GM12878 (cell line): ENCODE results near the gene PSMD1. TPM values are rescaled to one million over a fixed set of nuclear protein-coding genes. Genes with fewer than 3 reads are reported as not detected.

ENCODE experiments used
- ATAC-seq: fragments of 200-7000 bp; cut with Tn5 transposase; 3 replicates; pipeline ENCODE4 v1.9.1; 2020; ENCODE audit warnings: mild to moderate bottlenecking, moderate library complexity
- BruUV-seq: library from RNA; stranded (reverse); fragments of 400-500 nt; replicated peaks from 2 replicates; lab custom pipeline; 2021; lab: Mats Ljungman, UMichigan
- CTCF ChIA-PET: fragments of 300-600 bp; sonication (Branson Sonifier 250); formaldehyde crosslinking; extraction: SDS; loops from one replicate; lab custom pipeline; 2021; ENCODE audit warnings: inconsistent platforms; lab: Yijun Ruan, JAX
- POLR2A ChIA-PET: fragments of 350-600 bp; formaldehyde crosslinking; extraction: SDS; loops from one replicate; lab custom pipeline; 2021; ENCODE audit warnings: inconsistent platforms; lab: Charles Lee
- RAD21 ChIA-PET: fragments of 300-600 bp; sonication (Branson Sonifier 250); formaldehyde crosslinking; loops from one replicate; lab custom pipeline; 2023; ENCODE audit warnings: antibody characterized with exemption; ENCODE audit not compliant: unreplicated experiment; lab: Charles Lee
- SMC1A ChIA-PET: fragments of 300-600 bp; sonication (Branson Sonifier 250); formaldehyde crosslinking; loops from one replicate; lab custom pipeline; 2023; ENCODE audit not compliant: unreplicated experiment, uncharacterized antibody; lab: Charles Lee
- DNase-seq: peaks from one replicate; pipeline ENCODE4 v3.0.0-alpha.2; 2011; ENCODE audit warnings: low read depth, low spot score
- FAIRE-seq: peaks from 3 replicates; lab custom pipeline; 2011; peaks lifted over from hg19 to GRCh38; lab: Jason Lieb, UNC
- H2AFZ ChIP-seq: 2 replicates; pipeline ENCODE4 v1.6.0; 2011; ENCODE audit warnings: low read depth, low read length, control low read depth; ENCODE audit not compliant: control insufficient read depth
- H3K27ac ChIP-seq: 2 replicates; pipeline ENCODE4 v1.5.1; 2011; ENCODE audit warnings: control low read depth; ENCODE audit not compliant: control insufficient read depth, insufficient read depth
- H3K27me3 ChIP-seq, 2 experiments: replicated peaks in 1 of 2; 2 replicates each; pipeline versions ENCODE4 v1.6.0 to v1.6.1; 2011; ENCODE audit warnings: low read length in 1 of 2; ENCODE audit not compliant: control insufficient read depth in 2 of 2, insufficient read depth in 2 of 2
- H3K36me3 ChIP-seq, 2 experiments: 2 replicates each; pipeline ENCODE4 v1.5.1; 2011; ENCODE audit warnings: low read length in 1 of 2; ENCODE audit not compliant: control insufficient read depth in 2 of 2, insufficient read depth in 2 of 2
- H3K4me1 ChIP-seq: 2 replicates; pipeline ENCODE4 v1.6.1; 2011; ENCODE audit warnings: mild to moderate bottlenecking, low read length, moderate library complexity, mixed read lengths; ENCODE audit not compliant: control insufficient read depth, insufficient read depth
- H3K4me2 ChIP-seq: 2 replicates; pipeline ENCODE4 v1.6.0; 2011; ENCODE audit warnings: control low read depth; ENCODE audit not compliant: control insufficient read depth, insufficient read depth
- H3K4me3 ChIP-seq: fragments of 200-600 bp; sonication (generic); 2 replicates; pipeline ENCODE4 v1.5.1; 2016
- H3K79me2 ChIP-seq: 2 replicates; pipeline ENCODE4 v1.6.0; 2011; ENCODE audit warnings: low read length; ENCODE audit not compliant: control insufficient read depth, insufficient read depth
- H3K9ac ChIP-seq: 2 replicates; pipeline ENCODE4 v1.8.0; 2011; ENCODE audit warnings: low read length, control low read depth, mixed read lengths; ENCODE audit not compliant: control insufficient read depth, insufficient read depth
- H3K9me3 ChIP-seq: replicated peaks from 3 replicates; pipeline ENCODE4 v1.5.1; 2011; ENCODE audit warnings: mild to moderate bottlenecking, low read length; ENCODE audit not compliant: control insufficient read depth, insufficient read depth
- H4K20me1 ChIP-seq: 2 replicates; pipeline ENCODE4 v1.6.0; 2011; ENCODE audit not compliant: control insufficient read depth, insufficient read depth
- BMI1 ChIP-seq: fragments of 450-650 bp; IDR thresholded peaks from 2 replicates; pipeline ENCODE4 v1.6.1; 2016; ENCODE audit warnings: mild to moderate bottlenecking, moderate library complexity, borderline replicate concordance
- CBFB ChIP-seq: IDR thresholded peaks from 2 replicates; pipeline ENCODE4 v1.6.1; 2016; ENCODE audit warnings: antibody characterized with exemption, low read depth
- CEBPB ChIP-seq, 2 experiments: fragments of 150-350 bp in 1 of 2; IDR thresholded peaks; 2 replicates each; pipeline ENCODE4 v1.6.1; 2012 to 2014; ENCODE audit warnings: low read depth in 2 of 2, low read length in 2 of 2, borderline replicate concordance in 1 of 2, inconsistent platforms in 1 of 2
- EED ChIP-seq: sonication (generic); IDR thresholded peaks from 2 replicates; pipeline ENCODE4 v1.6.1; 2016; ENCODE audit warnings: antibody characterized with exemption, low read depth
- SIN3A ChIP-seq: IDR thresholded peaks from 2 replicates; pipeline ENCODE4 v1.6.1; 2012; ENCODE audit warnings: low read depth, low read length, improper control_type of control experiment
- SMAD5 ChIP-seq: IDR thresholded peaks from 2 replicates; pipeline ENCODE4 v1.6.1; 2016; ENCODE audit warnings: antibody characterized with exemption, low read depth
- STAT1 ChIP-seq: fragments of 450-650 bp; conservative IDR thresholded peaks from 2 replicates; pipeline ENCODE4 v1.6.1; 2014; ENCODE audit warnings: antibody characterized with exemption, mild to moderate bottlenecking
- STAT3 ChIP-seq: IDR thresholded peaks from 2 replicates; pipeline ENCODE4 v1.6.1; 2011; ENCODE audit warnings: low read depth, low read length, improper control_type of control experiment
- SUPT20H ChIP-seq: IDR thresholded peaks from 2 replicates; pipeline ENCODE4 v1.6.1; 2011; ENCODE audit warnings: low read depth, mild to moderate bottlenecking, low read length, moderate library complexity, borderline replicate concordance; ENCODE audit not compliant: control insufficient read depth
- YY1 ChIP-seq: IDR thresholded peaks from 2 replicates; pipeline ENCODE4 v1.6.1; 2011; ENCODE audit warnings: low read depth, mild to moderate bottlenecking, low read length
- ZNF274 ChIP-seq: IDR thresholded peaks from one replicate; pipeline ENCODE4 v1.8.0; 2011; ENCODE audit not compliant: insufficient read length, insufficient read depth
- WGBS: methylation state at CpG from one replicate; pipeline ENCODE4 v1.1.6; 2016; ENCODE audit warnings: low lambda C conversion rate; ENCODE audit not compliant: insufficient replicate concordance, insufficient coverage; ENCODE audit errors: missing lambda C conversion rate; 5-methylcytosine and 5-hydroxymethylcytosine counted together
- in situ Hi-C: fragments of 300-500 bp; cut with MboI; formaldehyde crosslinking; loops from 9 replicates; pipeline ENCODE4 v1.14.3; 2018; ENCODE audit warnings: mixed read lengths
- intact Hi-C: fragments of 100-400 bp; cut with micrococcal nuclease; formaldehyde crosslinking; loops from one replicate; pipeline ENCODE4 v1.14.2; 2022; ENCODE audit not compliant: unreplicated experiment
- polyA plus RNA-seq, 11 experiments: library from polyadenylated mRNA; depleted of rRNA in 4 of 11; unstranded in 6 of 11; stranded (reverse) in 5 of 11; fragments of >200 nt; fragmentation: Nextera tagmentation in 4 of 11; fragmentation: Illumina TruSeq in 1 of 11; extraction: Ambion mirVana in 4 of 11; extraction: Trizol in 1 of 11; gene quantifications; 1 replicate in 1 of 11; 2 replicates in 10 of 11; pipeline versions ENCODE4 v1.2.1 to v1.2.3, GENCODE V29; 2011 to 2016; ENCODE audit warnings: inconsistent platforms in 2 of 11, missing spikeins in 2 of 11, low read depth in 1 of 11
- total RNA-seq, 4 experiments: library from RNA; depleted of rRNA in 3 of 4; stranded (reverse); fragments of >200 nt in 3 of 4; fragmentation: Illumina TruSeq in 1 of 4; extraction: Trizol in 1 of 4; gene quantifications; 2 replicates each; pipeline versions ENCODE4 v1.2.1 to v1.2.3, GENCODE V29; 2013 to 2021
- TF ChIP-seq, protein P1 (sequence below): fragments of 450-650 bp; IDR thresholded peaks from 2 replicates; pipeline ENCODE4 v1.6.1; 2017; ENCODE audit warnings: mild to moderate bottlenecking
- TF ChIP-seq, protein P2 (sequence below): IDR thresholded peaks from 2 replicates; pipeline ENCODE4 v1.6.1; 2011; ENCODE audit warnings: borderline replicate concordance, low read depth, mild to moderate bottlenecking, moderate library complexity, mixed read lengths, low read length; ENCODE audit not compliant: insufficient read depth; ENCODE audit errors: extremely low read length

Gene PSMD1
- total and polyA plus RNA-seq, 10 of the 15 experiments (the other 5 are each of a cell fraction or from before 2014, with no cell fraction given): 87.4 to 220 (median 139) TPM

GRCh38 chr2:231053846-231054245, 2.8 kb upstream of the PSMD1 start:
- ChIA-PET POLR2A (no interaction called here), CTCF (interaction anchor here (1.0 to 2.0 kb wide), 8 partner anchors 11 to 229 kb away, joined by 4 to 14 read pairs (median 10); no protein-coding TSS in a partner anchor), SMC1A (interaction anchor here (1.4 kb wide), 1 partner anchor 79 kb away, joined by 4 read pairs; no protein-coding TSS in a partner anchor), RAD21 (interaction anchor here (1.3 kb wide), 1 partner anchor 10 kb away, joined by 5 read pairs; no protein-coding TSS in a partner anchor)
- Histone ChIP-seq H3K27me3 (peaks cover 0 to 2% of the 10 kb centered on the region in 2 experiments; a peak in 1 of 4 replicates), H3K4me2 (no peak overlapping the region), H3K79me2 (peaks cover 22% of the 10 kb centered on the region), H4K20me1 (0 out of 2 replicates have a peak, but pooled peaks cover 3% of the 10 kb centered on the region), H3K36me3 (no peaks in the 10 kb centered on the region), H3K4me3 (no peak overlapping the region), H3K27ac (no peak overlapping the region), H3K9me3 (no peaks in the 10 kb centered on the region), H3K4me1 (peaks cover 8% of the 10 kb centered on the region; the same call in 1 of the 2 replicates), H2AFZ (peak overlapping the region; percentile 60), H3K9ac (no peak overlapping the region)
- intact Hi-C loops: loop anchor here (1.0 to 5.0 kb wide), 2 partner anchors 67 to 230 kb away; no protein-coding TSS in a partner anchor
- no peak for FAIRE-seq
- ATAC-seq: no peak
- in situ Hi-C loops: loop anchor here (5.0 kb wide), 1 partner anchor 152 kb away; no protein-coding TSS in a partner anchor
- DNase-seq: no peak
- no peak for TF ChIP-seq BMI1
- TF ChIP-seq STAT1: no peak
- TF ChIP-seq SUPT20H: no peak
- TF ChIP-seq YY1: no peak
- TF ChIP-seq CEBPB (IDR thresholded peaks at IDR 0.05; ENCODE audit: borderline replicate concordance in 1 of 2, low read depth in 2 of 2, low read length in 2 of 2): no peak
- TF ChIP-seq, all 136 proteins: peak for 0
- no TSS peak for BruUV-seq
- 32% methylated on average over 6 of the region's 6 CpGs for WGBS

GRCh38 chr2:231057590-231057989, 923 bp downstream of the PSMD1 start:
- Histone ChIP-seq H3K4me2 (peak overlapping the region; percentile 93), H3K9me3 (no peaks in the 10 kb centered on the region), H3K4me3 (peak overlapping the region; percentile 90), H3K79me2 (peaks cover 45% of the 10 kb centered on the region), H3K27ac (peak overlapping the region; percentile 92), H3K27me3 (no peaks in the 10 kb centered on the region), H3K4me1 (0 out of 2 replicates have a peak, but pooled peaks cover 4% of the 10 kb centered on the region), H3K36me3 (no peaks in the 10 kb centered on the region), H3K9ac (peak overlapping the region; percentile 96), H4K20me1 (0 out of 2 replicates have a peak, but pooled peaks cover 3% of the 10 kb centered on the region), H2AFZ (no peak overlapping the region)
- RAD21 ChIA-PET: interaction anchor here (1.1 to 1.3 kb wide), 2 partner anchors 209 to 408 kb away, joined by 3 to 4 read pairs; no protein-coding TSS in a partner anchor
- ATAC-seq: no peak
- no peak for FAIRE-seq
- WGBS: 19% methylated on average over 10 of the region's 10 CpGs
- CTCF ChIA-PET: interaction anchor here (0.6 to 3.5 kb wide), 13 partner anchors 10 to 394 kb away, joined by 3 to 16 read pairs (median 5); partner anchors contain the start of gene ARMC9
- SMC1A ChIA-PET: interaction anchor here (0.7 to 1.9 kb wide), 3 partner anchors 54 to 233 kb away, joined by 3 to 4 read pairs (median 3); no protein-coding TSS in a partner anchor
- no TSS peak for BruUV-seq
- intact Hi-C loops: loop anchor here (2.0 kb wide), 1 partner anchor 133 kb away; the partner anchor contains the start of gene GPR55
- POLR2A ChIA-PET: interaction anchor here (0.9 to 1.2 kb wide), 2 partner anchors 137 to 406 kb away, joined by 3 to 4 read pairs; partner anchors contain the start of gene NCL
- DNase-seq: no peak
- TF ChIP-seq, protein P1, sequence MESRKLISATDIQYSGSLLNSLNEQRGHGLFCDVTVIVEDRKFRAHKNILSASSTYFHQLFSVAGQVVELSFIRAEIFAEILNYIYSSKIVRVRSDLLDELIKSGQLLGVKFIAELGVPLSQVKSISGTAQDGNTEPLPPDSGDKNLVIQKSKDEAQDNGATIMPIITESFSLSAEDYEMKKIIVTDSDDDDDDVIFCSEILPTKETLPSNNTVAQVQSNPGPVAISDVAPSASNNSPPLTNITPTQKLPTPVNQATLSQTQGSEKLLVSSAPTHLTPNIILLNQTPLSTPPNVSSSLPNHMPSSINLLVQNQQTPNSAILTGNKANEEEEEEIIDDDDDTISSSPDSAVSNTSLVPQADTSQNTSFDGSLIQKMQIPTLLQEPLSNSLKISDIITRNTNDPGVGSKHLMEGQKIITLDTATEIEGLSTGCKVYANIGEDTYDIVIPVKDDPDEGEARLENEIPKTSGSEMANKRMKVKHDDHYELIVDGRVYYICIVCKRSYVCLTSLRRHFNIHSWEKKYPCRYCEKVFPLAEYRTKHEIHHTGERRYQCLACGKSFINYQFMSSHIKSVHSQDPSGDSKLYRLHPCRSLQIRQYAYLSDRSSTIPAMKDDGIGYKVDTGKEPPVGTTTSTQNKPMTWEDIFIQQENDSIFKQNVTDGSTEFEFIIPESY: no peak
- TF ChIP-seq CBFB (no peak), SMAD5 (no peak), ZNF274 (no peak), STAT3 (no peak), SIN3A (no peak), EED (no peak)
- TF ChIP-seq, protein P2, sequence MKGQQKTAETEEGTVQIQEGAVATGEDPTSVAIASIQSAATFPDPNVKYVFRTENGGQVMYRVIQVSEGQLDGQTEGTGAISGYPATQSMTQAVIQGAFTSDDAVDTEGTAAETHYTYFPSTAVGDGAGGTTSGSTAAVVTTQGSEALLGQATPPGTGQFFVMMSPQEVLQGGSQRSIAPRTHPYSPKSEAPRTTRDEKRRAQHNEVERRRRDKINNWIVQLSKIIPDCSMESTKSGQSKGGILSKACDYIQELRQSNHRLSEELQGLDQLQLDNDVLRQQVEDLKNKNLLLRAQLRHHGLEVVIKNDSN: no peak
- in situ Hi-C loops: no loop called here
